Measurements from ENCODE around the gene ARHGAP19.

Gene ARHGAP19

DNA sequence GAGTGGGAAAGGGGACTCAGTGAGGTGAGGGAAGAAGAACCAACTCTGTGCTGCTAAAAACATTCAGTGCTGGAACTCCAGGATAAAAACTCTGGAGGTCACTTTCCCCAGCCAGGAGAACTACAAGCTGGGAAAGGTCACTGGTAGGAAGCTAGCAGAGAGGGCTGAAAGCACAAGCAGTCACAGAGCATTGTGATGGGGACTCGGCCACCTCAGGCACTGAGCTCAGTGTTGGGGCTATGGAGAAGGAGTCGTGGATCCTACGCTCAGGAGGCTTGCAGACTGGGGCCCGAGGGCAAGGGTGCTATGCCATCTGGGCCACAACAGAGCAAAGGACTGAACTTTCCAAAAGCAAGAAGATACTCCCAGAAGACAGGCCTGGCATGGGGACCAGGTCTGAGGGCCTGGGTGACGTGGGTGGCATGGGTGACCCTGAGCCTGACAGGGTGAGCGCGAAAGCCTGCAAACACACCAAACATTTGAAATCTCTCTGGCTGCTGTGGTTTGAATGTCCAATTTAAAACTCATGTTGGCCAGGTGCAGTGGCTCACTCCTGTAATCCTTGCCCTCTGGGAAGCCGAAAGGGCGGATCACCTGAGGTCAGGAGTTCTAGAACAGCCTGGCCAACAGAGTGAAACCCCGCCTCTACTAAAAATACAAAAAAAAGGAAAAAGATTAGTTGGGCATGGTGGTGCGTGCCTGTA lies 9.8 kb upstream of the ARHGAP19 start:
- Histone ChIP-seq H3K4me2 (ENCODE audit: low read depth, low read length, poor library complexity, severe bottlenecking) (no peak overlapping the region), H3F3A (ENCODE audit: insufficient read depth) (no peaks in the 10 kb centered on the region), H3K9me2 (replicated peaks; ENCODE audit: insufficient read depth, low read length) (no peaks in the 10 kb centered on the region), H2AFZ (ENCODE audit: low read depth, low read length, severe bottlenecking) (no peak overlapping the region), H3K9me3 (ENCODE audit: insufficient read depth, low read length) (no peaks in the 10 kb centered on the region), H4K20me1 (ENCODE audit: low read depth, low read length) (no peaks in the 10 kb centered on the region), H3K27ac (ENCODE audit: low read depth, low read length) (no peak overlapping the region), H3K36me3 (ENCODE audit: low read length) (no peaks in the 10 kb centered on the region), H3K4me3 (ENCODE audit: insufficient read depth, low read length, poor library complexity, severe bottlenecking) (no peak overlapping the region), H3K27me3 (ENCODE audit: low read length) (no peaks in the 10 kb centered on the region), H3K9ac (ENCODE audit: low read length) (no peak overlapping the region), H3K79me2 (ENCODE audit: insufficient read depth, low read length) (no peaks in the 10 kb centered on the region)
- TF ChIP-seq, protein P1, sequence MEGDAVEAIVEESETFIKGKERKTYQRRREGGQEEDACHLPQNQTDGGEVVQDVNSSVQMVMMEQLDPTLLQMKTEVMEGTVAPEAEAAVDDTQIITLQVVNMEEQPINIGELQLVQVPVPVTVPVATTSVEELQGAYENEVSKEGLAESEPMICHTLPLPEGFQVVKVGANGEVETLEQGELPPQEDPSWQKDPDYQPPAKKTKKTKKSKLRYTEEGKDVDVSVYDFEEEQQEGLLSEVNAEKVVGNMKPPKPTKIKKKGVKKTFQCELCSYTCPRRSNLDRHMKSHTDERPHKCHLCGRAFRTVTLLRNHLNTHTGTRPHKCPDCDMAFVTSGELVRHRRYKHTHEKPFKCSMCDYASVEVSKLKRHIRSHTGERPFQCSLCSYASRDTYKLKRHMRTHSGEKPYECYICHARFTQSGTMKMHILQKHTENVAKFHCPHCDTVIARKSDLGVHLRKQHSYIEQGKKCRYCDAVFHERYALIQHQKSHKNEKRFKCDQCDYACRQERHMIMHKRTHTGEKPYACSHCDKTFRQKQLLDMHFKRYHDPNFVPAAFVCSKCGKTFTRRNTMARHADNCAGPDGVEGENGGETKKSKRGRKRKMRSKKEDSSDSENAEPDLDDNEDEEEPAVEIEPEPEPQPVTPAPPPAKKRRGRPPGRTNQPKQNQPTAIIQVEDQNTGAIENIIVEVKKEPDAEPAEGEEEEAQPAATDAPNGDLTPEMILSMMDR (IDR thresholded peaks at IDR 0.05; ENCODE audit: insufficient read depth, low read length, poor library complexity, severe bottlenecking), result no peak
- TF ChIP-seq EZH2phosphoT487 (conservative IDR thresholded peaks at IDR 0.05; ENCODE audit: low read length), result no peak

DNA sequence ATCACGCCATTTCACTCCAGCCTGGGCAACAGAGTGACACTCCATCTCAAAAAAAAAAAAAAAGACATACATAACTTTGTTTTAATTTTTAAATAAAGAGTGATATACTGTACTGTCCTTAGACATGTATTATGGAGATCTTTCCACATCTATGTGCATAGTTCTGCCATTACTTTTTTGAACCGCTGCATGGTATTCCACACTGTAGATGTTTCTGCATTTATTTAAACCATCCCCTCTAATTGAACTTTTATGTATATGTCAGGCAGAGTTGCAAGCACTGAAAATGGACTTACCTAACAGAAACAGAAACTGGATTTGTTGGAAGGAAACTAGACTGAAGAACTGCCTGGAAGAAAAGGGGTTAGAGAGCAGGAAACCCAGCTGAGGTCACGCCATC lies 8.5 kb upstream of the ARHGAP19 start:
- no peaks in the 10 kb centered on the region for H3K27me3 ChIP-seq (ENCODE audit: low read length)
- H2AFZ ChIP-seq (ENCODE audit: low read depth, low read length, severe bottlenecking), result no peak overlapping the region
- no peak overlapping the region for H3K27ac ChIP-seq (ENCODE audit: low read depth, low read length)
- no peak overlapping the region for H3K4me3 ChIP-seq (ENCODE audit: insufficient read depth, low read length, poor library complexity, severe bottlenecking)
- no peak overlapping the region for H3K4me2 ChIP-seq (ENCODE audit: low read depth, low read length, poor library complexity, severe bottlenecking)
- no peaks in the 10 kb centered on the region for H3K9me2 ChIP-seq (replicated peaks; ENCODE audit: insufficient read depth, low read length)
- H3F3A ChIP-seq (ENCODE audit: insufficient read depth), result no peaks in the 10 kb centered on the region
- no peak for TF ChIP-seq EZH2phosphoT487 (conservative IDR thresholded peaks at IDR 0.05; ENCODE audit: low read length)
- TF ChIP-seq, protein P1 (IDR thresholded peaks at IDR 0.05; ENCODE audit: insufficient read depth, low read length, poor library complexity, severe bottlenecking), result no peak
- no peaks in the 10 kb centered on the region for H4K20me1 ChIP-seq (ENCODE audit: low read depth, low read length)
- H3K9me3 ChIP-seq (ENCODE audit: insufficient read depth, low read length), result no peaks in the 10 kb centered on the region
- H3K36me3 ChIP-seq (ENCODE audit: low read length), result no peaks in the 10 kb centered on the region
- H3K79me2 ChIP-seq (ENCODE audit: insufficient read depth, low read length), result no peaks in the 10 kb centered on the region
- H3K9ac ChIP-seq (ENCODE audit: low read length), result no peak overlapping the region

DNA sequence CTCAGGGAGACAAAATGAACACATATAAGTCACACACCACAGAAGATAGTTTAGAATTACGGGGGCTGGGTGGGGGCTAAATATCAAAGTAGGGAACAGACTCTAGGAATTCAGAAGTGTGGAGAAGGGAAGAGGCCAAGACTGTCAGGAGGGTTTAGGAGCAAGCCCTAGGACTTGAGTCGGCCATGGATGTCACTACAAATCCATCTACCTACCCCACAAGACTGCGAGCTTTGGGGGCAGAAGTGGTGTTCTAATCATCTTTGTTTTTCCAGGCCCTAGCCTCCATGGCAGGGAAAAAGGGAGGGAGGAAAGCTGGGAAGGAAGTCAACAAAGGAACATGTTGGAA lies 5.8 kb upstream of the ARHGAP19 start:
- H3K27me3 ChIP-seq (ENCODE audit: low read length), result no peaks in the 10 kb centered on the region
- H2AFZ ChIP-seq (ENCODE audit: low read depth, low read length, severe bottlenecking), result no peak overlapping the region
- no peak overlapping the region for H3K27ac ChIP-seq (ENCODE audit: low read depth, low read length)
- H3K4me3 ChIP-seq (ENCODE audit: insufficient read depth, low read length, poor library complexity, severe bottlenecking), result no peak overlapping the region
- no peaks in the 10 kb centered on the region for H3F3A ChIP-seq (ENCODE audit: insufficient read depth)
- no peak for TF ChIP-seq EZH2phosphoT487 (conservative IDR thresholded peaks at IDR 0.05; ENCODE audit: low read length)
- TF ChIP-seq, protein P1 (IDR thresholded peaks at IDR 0.05; ENCODE audit: insufficient read depth, low read length, poor library complexity, severe bottlenecking), result no peak
- no peak overlapping the region for H3K9ac ChIP-seq (ENCODE audit: low read length)
- H3K36me3 ChIP-seq (ENCODE audit: low read length), result no peaks in the 10 kb centered on the region
- no peaks in the 10 kb centered on the region for H4K20me1 ChIP-seq (ENCODE audit: low read depth, low read length)
- no peaks in the 10 kb centered on the region for H3K9me2 ChIP-seq (replicated peaks; ENCODE audit: insufficient read depth, low read length)
- no peaks in the 10 kb centered on the region for H3K9me3 ChIP-seq (ENCODE audit: insufficient read depth, low read length)
- H3K4me2 ChIP-seq (ENCODE audit: low read depth, low read length, poor library complexity, severe bottlenecking), result no peak overlapping the region
- H3K79me2 ChIP-seq (ENCODE audit: insufficient read depth, low read length), result no peaks in the 10 kb centered on the region
